ENCODE results near the gene NPC1L1.
"Not testable (repeated sequence)": the region's sequence is repeated elsewhere in the genome, so short reads cannot be mapped to it uniquely, and the experiment has no call there.

Gene NPC1L1

GRCh38 chr7:44561481-44561880, 20.4 kb upstream of the NPC1L1 start:
- TF ChIP-seq CTCF (IDR thresholded peaks at IDR 0.05; ENCODE audit: low read depth, low read length): no peak
- no peak for DNase-seq
- no peak overlapping the region for H3K4me3 ChIP-seq (ENCODE audit: low read depth, low read length)
- no peaks in the 10 kb centered on the region for H3K27me3 ChIP-seq (ENCODE audit: insufficient read depth, low read depth, severe bottlenecking)
- H3K9me3 ChIP-seq (ENCODE audit: severe bottlenecking): no peaks in the 10 kb centered on the region
- peaks cover 32% of the 10 kb centered on the region for H3K36me3 ChIP-seq
- no peak overlapping the region for H3K27ac ChIP-seq

GRCh38 chr7:44559485-44559884, 18.4 kb upstream of the NPC1L1 start:
- H3K9me3 ChIP-seq (ENCODE audit: severe bottlenecking): no peaks in the 10 kb centered on the region
- no peak overlapping the region for H3K27ac ChIP-seq
- H3K4me3 ChIP-seq (ENCODE audit: low read depth, low read length): no peak overlapping the region
- no peak for TF ChIP-seq CTCF (IDR thresholded peaks at IDR 0.05; ENCODE audit: low read depth, low read length)
- H3K27me3 ChIP-seq (ENCODE audit: insufficient read depth, low read depth, severe bottlenecking): no peaks in the 10 kb centered on the region
- DNase-seq: no peak
- peaks cover 15% of the 10 kb centered on the region for H3K36me3 ChIP-seq

GRCh38 chr7:44557485-44557884, 16.4 kb upstream of the NPC1L1 start:
- no peak for DNase-seq
- no peak overlapping the region for H3K4me3 ChIP-seq (ENCODE audit: low read depth, low read length)
- no peaks in the 10 kb centered on the region for H3K36me3 ChIP-seq
- TF ChIP-seq CTCF (IDR thresholded peaks at IDR 0.05; ENCODE audit: low read depth, low read length): no peak
- H3K27ac ChIP-seq: no peak overlapping the region
- H3K9me3 ChIP-seq (ENCODE audit: severe bottlenecking): no peaks in the 10 kb centered on the region
- H3K27me3 ChIP-seq (ENCODE audit: insufficient read depth, low read depth, severe bottlenecking): no peaks in the 10 kb centered on the region

GRCh38 chr7:44555350-44555749, 14.2 kb upstream of the NPC1L1 start:
- Histone ChIP-seq H3K27me3 (ENCODE audit: insufficient read depth, low read depth, severe bottlenecking) (no peaks in the 10 kb centered on the region), H3K27ac (no peak overlapping the region), H3K36me3 (no peaks in the 10 kb centered on the region), H3K9me3 (ENCODE audit: severe bottlenecking) (no peaks in the 10 kb centered on the region), H3K4me3 (ENCODE audit: low read depth, low read length) (no peak overlapping the region)
- no peak for TF ChIP-seq CTCF (IDR thresholded peaks at IDR 0.05; ENCODE audit: low read depth, low read length)
- no peak for DNase-seq

- not testable (repeated sequence) for H3K4me3 ChIP-seq (ENCODE audit: low read depth, low read length); H3K27me3 ChIP-seq (ENCODE audit: insufficient read depth, low read depth, severe bottlenecking); H3K27ac ChIP-seq; H3K36me3 ChIP-seq; DNase-seq; H3K9me3 ChIP-seq (ENCODE audit: severe bottlenecking)
These were observed 11.4 kb upstream of the NPC1L1 start for GRCh38 chr7:44552473-44553005.

GRCh38 chr7:44549457-44549856, 8.3 kb upstream of the NPC1L1 start:
- no peak for DNase-seq

More at GRCh38 chr7:44549457-44549856, 8.3 kb upstream of the NPC1L1 start:
- no peak overlapping the region for H3K4me3 ChIP-seq (ENCODE audit: low read depth, low read length)
- H3K27ac ChIP-seq: no peak overlapping the region
- no peaks in the 10 kb centered on the region for H3K9me3 ChIP-seq (ENCODE audit: severe bottlenecking)
- no peaks in the 10 kb centered on the region for H3K27me3 ChIP-seq (ENCODE audit: insufficient read depth, low read depth, severe bottlenecking)
- H3K36me3 ChIP-seq: no peaks in the 10 kb centered on the region
- no peak for TF ChIP-seq CTCF (IDR thresholded peaks at IDR 0.05; ENCODE audit: low read depth, low read length)

Measured in WERI-Rb-1 (cell line).